Posterior cingulate gyrus (tissue), 11 donors: ENCODE data around the gene SIAH2.

Experiments
- DNase-seq, 10 donors: peaks; one replicate each; pipeline versions ENCODE4 v3.0.0 to v3.0.0-alpha.2; 2020 to 2021; ENCODE audit warnings: mixed read lengths in 3 of 10
- intact Hi-C: fragments of 100-400 bp; cut with DNase I; formaldehyde crosslinking; loops from one replicate; pipeline ENCODE4 v1.15.1; 2023

Gene SIAH2

DNA sequence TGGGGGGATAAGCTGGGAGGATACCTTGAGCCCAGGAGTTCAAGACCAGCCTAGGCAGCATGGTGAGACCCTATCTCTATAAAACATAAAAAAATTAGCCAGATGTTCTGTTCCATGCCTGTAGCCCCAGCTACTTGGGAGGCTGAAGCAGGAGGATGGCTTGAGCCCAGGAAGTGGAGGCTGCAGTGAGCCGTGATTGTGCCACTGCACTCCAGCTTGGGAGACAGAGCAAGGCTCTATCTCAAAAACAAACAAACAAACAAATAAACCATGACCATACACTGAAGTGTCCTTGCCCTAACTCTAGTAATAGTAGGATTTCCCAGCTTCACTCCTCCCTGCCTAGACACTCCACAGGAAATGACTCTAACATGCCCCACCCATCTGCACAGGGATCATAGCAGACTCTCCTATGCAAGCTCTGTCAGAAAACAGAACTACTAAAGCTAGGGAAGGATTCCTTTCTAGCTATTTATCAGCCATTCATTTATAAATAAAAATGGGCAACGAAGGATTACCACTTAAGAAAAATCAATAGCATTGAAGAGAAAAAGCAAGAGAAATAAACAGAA, 63.8 kb downstream of the SIAH2 start:
- intact Hi-C loops: no loop called here

DNA sequence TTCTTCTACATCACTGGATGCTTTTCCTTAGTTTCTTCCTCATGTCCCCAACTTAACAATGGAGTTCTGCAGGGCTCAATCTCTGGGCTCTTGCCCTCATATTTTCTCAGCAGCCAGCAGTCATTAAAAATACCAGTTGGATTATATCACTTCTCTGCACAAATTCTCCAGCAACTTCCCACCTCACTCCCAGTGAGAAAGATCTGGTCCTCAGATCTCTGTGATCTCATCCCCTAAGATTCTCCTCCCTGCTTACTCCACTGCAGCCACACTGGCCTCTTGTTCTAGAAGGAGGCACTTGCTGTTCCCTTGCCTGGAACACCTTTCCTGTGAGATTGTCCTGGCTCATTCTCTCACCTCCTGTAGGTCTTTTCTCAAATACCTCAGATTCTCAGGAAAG, 65.3 kb downstream of the SIAH2 start:
- DNase-seq: no peak
- intact Hi-C loops: no loop called here

More for the DNA sequence above, 63.8 kb downstream of the SIAH2 start:
- DNase-seq: no peak

DNA sequence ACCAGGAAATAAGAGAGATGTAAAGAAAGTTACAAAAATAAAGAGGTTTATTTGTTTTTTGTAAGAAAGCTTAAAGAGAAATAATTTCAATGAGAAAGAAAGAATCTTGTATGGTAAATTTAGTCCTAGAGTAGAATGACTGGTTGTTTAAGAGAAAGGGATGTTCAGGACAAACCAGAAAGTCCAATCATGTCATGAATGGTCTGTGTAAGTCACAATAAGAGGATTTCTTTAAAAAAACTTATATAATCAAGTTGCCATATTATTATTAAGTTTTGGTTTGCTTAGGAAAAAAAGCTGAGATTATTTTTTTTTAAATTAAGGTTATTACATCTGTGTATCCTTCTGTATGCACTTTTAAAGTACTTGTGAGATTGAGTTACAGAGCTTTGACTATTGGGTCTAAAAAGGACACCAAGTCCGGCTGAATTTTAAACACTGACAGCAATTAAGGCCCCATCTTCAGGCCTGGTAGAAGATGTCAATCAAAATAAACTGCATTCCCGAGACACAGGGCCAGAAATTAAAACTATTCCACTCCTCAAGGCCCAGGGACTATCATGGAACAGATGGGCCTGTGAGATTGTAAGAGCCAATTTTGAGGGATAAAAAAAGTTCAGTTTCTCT, 71.4 kb downstream of the SIAH2 start:
- intact Hi-C loops: no loop called here
- no peak for DNase-seq
